Mesangial cell (primary cell): ENCODE measurements around the gene CIROP. TPM values are rescaled to one million over a fixed set of nuclear protein-coding genes. Genes with fewer than 3 reads are reported as not detected.

Experiments used
- total RNA-seq: library from RNA; depleted of rRNA; stranded (reverse); fragments of >200 nt; gene quantifications from 2 replicates; pipeline ENCODE4 v1.2.3, GENCODE V29; 2015

Gene CIROP, protein sequence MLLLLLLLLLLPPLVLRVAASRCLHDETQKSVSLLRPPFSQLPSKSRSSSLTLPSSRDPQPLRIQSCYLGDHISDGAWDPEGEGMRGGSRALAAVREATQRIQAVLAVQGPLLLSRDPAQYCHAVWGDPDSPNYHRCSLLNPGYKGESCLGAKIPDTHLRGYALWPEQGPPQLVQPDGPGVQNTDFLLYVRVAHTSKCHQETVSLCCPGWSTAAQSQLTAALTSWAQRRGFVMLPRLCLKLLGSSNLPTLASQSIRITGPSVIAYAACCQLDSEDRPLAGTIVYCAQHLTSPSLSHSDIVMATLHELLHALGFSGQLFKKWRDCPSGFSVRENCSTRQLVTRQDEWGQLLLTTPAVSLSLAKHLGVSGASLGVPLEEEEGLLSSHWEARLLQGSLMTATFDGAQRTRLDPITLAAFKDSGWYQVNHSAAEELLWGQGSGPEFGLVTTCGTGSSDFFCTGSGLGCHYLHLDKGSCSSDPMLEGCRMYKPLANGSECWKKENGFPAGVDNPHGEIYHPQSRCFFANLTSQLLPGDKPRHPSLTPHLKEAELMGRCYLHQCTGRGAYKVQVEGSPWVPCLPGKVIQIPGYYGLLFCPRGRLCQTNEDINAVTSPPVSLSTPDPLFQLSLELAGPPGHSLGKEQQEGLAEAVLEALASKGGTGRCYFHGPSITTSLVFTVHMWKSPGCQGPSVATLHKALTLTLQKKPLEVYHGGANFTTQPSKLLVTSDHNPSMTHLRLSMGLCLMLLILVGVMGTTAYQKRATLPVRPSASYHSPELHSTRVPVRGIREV
- not detected in 2 replicates for total RNA-seq

DNA sequence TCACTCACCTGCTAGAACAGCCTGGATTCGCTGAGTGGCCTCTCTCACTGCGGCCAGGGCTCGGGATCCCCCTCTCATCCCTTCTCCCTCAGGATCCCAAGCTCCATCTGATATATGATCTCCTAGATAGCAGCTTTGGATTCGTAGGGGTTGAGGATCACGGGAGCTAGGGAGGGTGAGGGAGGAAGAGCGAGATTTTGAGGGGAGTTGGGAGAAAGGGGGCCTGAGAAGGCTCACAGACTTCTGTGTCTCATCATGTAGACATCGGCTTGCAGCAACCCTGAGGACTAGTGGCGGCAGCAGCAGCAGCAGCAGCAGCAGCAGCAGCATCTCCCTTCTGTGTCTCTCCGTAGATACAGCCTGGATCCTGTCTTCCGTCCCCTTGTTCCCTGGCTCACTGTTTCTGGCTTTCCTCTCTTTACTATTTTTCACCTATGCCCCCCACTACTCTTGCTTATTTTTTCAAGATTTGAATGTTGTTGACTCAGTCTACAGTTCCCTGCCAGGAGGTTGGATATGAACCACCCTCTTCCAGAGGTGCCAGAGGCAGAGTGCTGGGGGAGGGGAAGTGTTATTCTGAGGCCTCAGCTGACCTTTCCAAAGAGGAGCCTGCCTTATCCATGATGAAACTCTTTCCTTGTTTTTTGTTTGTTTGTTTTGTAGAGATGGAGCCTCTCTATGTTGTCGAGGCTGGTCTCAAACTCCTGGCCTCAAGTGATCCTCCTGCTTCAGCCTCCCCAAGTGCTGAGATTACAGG is at the start of gene CIROP:
CIROP (minus strand) TSS at position 399 of the 757 bp plus-strand sequence; CDS start at position 330, 69 bp downstream.

DNA sequence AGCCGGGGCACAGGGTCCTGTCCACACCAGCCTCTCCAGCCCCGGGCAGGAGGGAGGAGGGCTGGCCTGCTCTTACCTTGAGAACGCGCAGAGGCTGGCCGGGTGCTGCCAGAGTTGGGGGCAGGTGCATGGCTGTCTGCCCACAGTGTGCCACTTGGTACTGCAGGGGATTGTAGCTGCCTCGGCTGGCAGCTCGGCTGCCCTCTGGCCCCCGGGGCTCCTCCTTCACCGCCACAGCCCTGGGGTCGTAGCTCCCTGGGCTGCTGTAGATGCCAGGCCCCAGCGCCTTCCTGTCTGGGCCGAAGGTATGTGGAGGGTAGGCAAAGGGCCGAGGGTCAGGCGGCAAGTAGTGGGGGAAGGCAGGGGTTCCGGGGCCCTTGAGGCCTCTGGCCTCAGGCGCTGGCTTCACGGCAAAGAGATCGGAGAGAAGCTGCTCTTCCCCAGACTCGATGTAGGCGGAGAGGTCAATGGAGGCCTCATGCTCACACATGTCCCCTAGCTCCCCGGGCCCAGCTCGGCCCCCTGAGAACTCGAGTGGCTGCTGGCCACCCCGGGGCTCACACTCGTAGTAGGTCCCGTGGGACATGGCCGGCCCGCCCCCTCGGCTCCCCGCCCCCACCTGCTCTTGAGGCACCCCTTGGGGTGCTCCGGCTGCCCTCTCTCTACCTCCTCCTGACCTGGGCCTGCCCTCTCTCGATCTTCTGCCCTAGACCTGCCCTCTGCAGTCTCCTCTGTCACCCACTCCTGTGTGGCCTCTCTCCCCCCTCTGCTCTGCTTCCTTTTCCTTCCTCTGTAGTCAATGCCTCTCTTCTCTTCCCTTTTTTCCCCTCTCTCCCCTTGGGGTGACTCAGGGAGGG is 13.9 kb upstream of the CIROP start, which contains the start of gene CEBPE:
CEBPE (minus strand) TSS at position 750 of the 857 bp plus-strand sequence; CDS start at position 586, 164 bp downstream.

DNA sequence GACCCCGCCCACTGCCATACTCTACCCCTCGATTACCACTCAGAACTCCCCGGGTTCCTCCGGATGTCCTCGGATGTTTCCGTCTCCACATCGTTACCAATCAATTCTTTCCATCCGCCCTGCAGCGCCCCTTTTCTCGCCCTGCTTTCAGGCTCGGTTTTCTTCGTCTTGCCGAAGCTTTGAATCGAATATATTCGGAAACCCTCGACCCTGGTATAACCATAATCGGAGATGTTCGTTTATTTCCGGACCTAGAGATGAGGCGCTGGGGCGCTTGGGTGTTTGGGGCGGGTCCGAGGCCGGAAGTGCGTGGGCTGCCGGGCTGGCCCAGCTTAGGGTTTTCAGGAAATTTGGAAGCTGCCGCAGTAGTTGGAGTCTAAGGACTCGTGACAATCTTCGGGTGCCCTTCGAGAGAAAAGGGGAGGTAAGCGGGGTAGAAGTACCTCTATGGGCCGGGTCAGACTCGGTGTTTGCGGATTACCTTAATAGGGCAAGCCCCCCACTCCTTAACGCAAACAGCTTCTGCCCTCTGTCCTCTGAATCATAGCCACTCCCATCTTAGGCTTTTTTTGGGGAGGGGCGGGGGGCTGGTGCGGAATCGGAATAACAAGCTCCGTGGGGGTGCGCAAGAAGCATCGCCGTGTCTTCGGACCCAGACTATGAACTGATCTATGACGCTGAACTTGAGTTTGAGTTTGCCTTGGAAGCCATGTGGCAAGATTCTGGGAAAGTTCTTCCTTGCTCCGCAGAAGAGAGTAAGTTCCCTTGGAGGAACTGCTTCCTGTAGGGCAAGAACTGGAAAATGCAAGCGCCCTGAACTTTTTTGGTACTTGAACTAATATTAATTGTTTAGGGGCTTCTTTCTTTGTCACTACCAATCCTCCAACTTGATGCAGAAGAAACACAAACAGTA is 9.3 kb downstream of the CIROP start, which contains the start of gene C14orf119:
C14orf119 (plus strand) TSS at position 310 of the 913 bp plus-strand sequence. CDS start 2,154 bp downstream, outside the sequence.

DNA sequence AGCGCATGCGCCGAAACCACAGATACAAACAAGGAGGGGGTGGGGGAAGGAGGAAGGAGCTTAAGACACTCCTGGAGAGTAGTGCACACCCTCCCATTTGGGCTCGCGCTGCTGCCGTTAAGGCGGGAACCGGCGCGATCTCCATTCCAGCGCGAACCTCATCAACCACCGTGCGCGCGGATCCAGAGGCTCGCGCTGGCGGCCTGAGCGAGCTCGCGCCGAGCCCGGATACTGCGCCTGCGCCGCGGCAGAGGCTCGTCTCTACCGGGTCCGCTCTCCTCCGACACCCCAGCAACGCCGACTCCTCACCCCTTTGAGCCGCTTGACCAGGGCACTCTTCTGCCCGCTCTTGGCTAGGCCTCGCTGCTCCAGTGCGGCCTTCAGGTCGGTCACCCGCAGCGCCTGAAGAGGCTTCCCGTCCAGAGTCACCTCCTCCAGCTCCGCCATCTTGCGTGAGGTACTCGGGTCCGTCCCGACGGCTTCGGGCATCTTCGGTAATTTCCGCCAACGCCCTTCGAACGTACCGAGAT is 10.1 kb downstream of the CIROP start, which contains the start of gene ACIN1:
ACIN1 (minus strand) TSS at position 471 of the 530 bp plus-strand sequence; CDS start at position 447, 24 bp downstream.

DNA sequence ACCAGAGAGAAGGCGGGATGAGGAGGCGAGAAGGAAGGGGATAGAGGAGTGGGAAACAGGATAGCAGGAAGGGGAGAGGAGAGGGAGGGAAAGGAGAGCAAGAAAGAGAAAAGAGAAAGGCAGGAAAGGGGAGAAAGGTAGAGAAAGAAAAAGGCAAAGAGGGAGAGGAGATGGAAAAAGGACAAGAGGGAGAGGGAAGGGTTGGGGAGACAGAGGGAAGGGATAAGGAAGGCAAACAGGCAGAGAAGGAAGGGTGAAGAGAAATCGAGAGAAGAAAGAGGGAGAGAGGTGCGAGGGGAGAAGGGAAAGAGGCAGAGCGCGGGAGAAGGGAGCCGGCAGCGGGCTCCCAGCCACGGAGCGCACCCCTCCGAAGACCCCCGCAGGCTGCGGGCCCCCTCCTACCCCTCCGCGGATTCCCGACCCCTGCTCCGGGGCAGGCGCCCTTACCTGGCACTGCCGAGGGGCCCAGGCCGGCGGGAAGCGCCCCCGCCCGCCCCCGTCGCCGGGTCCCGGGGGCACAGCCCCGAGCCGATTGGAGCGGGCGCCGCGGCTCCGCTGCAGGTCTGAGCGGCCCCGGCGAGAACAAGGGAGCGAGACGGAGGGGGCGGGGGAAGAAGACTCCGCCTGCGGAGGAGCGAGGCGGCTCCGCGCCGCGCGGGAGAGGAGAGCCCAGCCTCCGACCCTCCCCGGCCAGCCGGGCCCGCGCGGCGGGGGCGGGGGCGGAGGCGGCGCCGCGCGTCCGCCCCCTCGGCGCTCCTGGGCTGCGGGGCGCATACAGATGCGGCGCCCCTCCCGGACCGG is 47.6 kb downstream of the CIROP start, which contains the start of gene CDH24:
CDH24 (minus strand) TSS at position 565 of the 801 bp plus-strand sequence. CDS start 1,787 bp downstream, outside the sequence.

Other genes with a start within 250 kb of the CIROP start
- gene LRP10, start 233.2 kb downstream of the CIROP start, total RNA-seq = 122 and 211 TPM in 2 replicates
- gene REM2, start 221.8 kb downstream of the CIROP start, total RNA-seq = 0.33 and 0.38 TPM in 2 replicates
- gene RBM23, start 185.8 kb downstream of the CIROP start, total RNA-seq = 54.6 and 60.3 TPM in 2 replicates
- gene PRMT5, start 175.6 kb downstream of the CIROP start, total RNA-seq = 58.3 and 102 TPM in 2 replicates
- 61.6 and 92.7 TPM in 2 replicates for gene HAUS4, start 147.9 kb downstream of the CIROP start, total RNA-seq
- 79.4 and 123 TPM in 2 replicates for gene AJUBA, start 122.4 kb downstream of the CIROP start, total RNA-seq
- 6.2 and 18.6 TPM in 2 replicates for gene C14orf93, start 94.8 kb downstream of the CIROP start, total RNA-seq
- 269 and 351 TPM in 2 replicates for gene PSMB5, start 70.1 kb downstream of the CIROP start, total RNA-seq
- not detected in 2 replicates for gene PSMB11, start 62.8 kb downstream of the CIROP start, total RNA-seq
- 11.1 and 13.8 TPM in 2 replicates for gene CDH24, start 47.5 kb downstream of the CIROP start, total RNA-seq
- 55.4 and 55.8 TPM in 2 replicates for gene ACIN1, start 9.9 kb downstream of the CIROP start, total RNA-seq
- gene C14orf119, start 9.5 kb downstream of the CIROP start, total RNA-seq = 44.7 and 47.3 TPM in 2 replicates
- not detected in 2 replicates for gene CEBPE, start 14.3 kb upstream of the CIROP start, total RNA-seq
- 0.98 and 7.2 TPM in 2 replicates for gene SLC7A8, start 78.7 kb upstream of the CIROP start, total RNA-seq
- not detected in 2 replicates for gene RNF212B, start 132.9 kb upstream of the CIROP start, total RNA-seq
- 9.1 and 11.1 TPM in 2 replicates for gene HOMEZ, start 181.1 kb upstream of the CIROP start, total RNA-seq
- 0.98 and 3.2 TPM in 2 replicates for gene PPP1R3E, start 197.9 kb upstream of the CIROP start, total RNA-seq
- 13.5 and 15.5 TPM in 2 replicates for gene BCL2L2, start 201.8 kb upstream of the CIROP start, total RNA-seq
- gene PABPN1, start 216.5 kb upstream of the CIROP start, total RNA-seq = 58.4 and 59.0 TPM in 2 replicates
- gene SLC22A17, start 247.9 kb upstream of the CIROP start, total RNA-seq = 16.9 and 34.9 TPM in 2 replicates